A375 (cell line): ENCODE measurements around the gene ADAD2. TPM values are rescaled to one million over a fixed set of nuclear protein-coding genes. Genes with fewer than 3 reads are reported as not detected.

Source experiments
- total RNA-seq: library from RNA; depleted of rRNA; stranded (reverse); fragments of >200 nt; shearing (Covaris generic); gene quantifications from 2 replicates; pipeline ENCODE4 v1.2.3, GENCODE V29; 2014; rRNA removed

The ADAD2 gene
- total RNA-seq: 0.13 TPM in 1 of 2 replicates, not detected in the other

GRCh38 chr16:84190731-84191388, at the start of gene ADAD2:
TSS of gene ADAD2 (plus strand) at chr16:84191157. CDS start at chr16:84191231, 74 bp downstream.

GRCh38 chr16:84144859-84145639, 45.9 kb upstream of the ADAD2 start, which contains the start of the genes DNAAF1 and HSDL1:
TSS of gene DNAAF1 (plus strand) at chr16:84145308. CDS start at chr16:84145441, 133 bp downstream.
TSS of gene HSDL1 (minus strand) at chr16:84145177. CDS start at chr16:84131321, 13,856 bp downstream.

GRCh38 chr16:84186685-84187437, 4.1 kb upstream of the ADAD2 start, which contains the start of gene TAF1C:
TSS of gene TAF1C (minus strand) at chr16:84187057. CDS start at chr16:84184988, 2,069 bp downstream.

GRCh38 chr16:84239909-84240308, 49.0 kb downstream of the ADAD2 start, which contains the start of gene KCNG4:
TSS of gene KCNG4 (minus strand) at chr16:84240012. CDS start at chr16:84237485, 2,527 bp downstream.

Other genes with a start within 250 kb of the ADAD2 start
- 1.3 and 1.9 TPM in 2 replicates for gene OSGIN1, start 237.9 kb upstream of the ADAD2 start, total RNA-seq
- 0.04 and 0.82 TPM in 2 replicates for gene NECAB2, start 222.9 kb upstream of the ADAD2 start, total RNA-seq
- gene SLC38A8, start 148.4 kb upstream of the ADAD2 start, total RNA-seq: not detected in 2 replicates
- 69.0 and 81.6 TPM in 2 replicates for gene MBTPS1, start 74.2 kb upstream of the ADAD2 start, total RNA-seq
- 8.7 and 15.8 TPM in 2 replicates for gene HSDL1, start 46.0 kb upstream of the ADAD2 start, total RNA-seq
- gene DNAAF1, start 45.8 kb upstream of the ADAD2 start, total RNA-seq: 0.38 and 0.90 TPM in 2 replicates
- gene TAF1C, start 4.1 kb upstream of the ADAD2 start, total RNA-seq: 36.1 and 39.4 TPM in 2 replicates
- not detected in 2 replicates for gene KCNG4, start 48.9 kb downstream of the ADAD2 start, total RNA-seq
- gene WFDC1, start 103.7 kb downstream of the ADAD2 start, total RNA-seq: not detected in 2 replicates
- gene ATP2C2, start 177.4 kb downstream of the ADAD2 start, total RNA-seq: 1.6 TPM in 1 of 2 replicates, not detected in the other